Effector CD4-positive, alpha-beta T cell (primary cell): ENCODE results near the gene ANP32A.
"Not testable (repeated sequence)": the region's sequence is repeated elsewhere in the genome, so short reads cannot be mapped to it uniquely, and the experiment has no call there.

Source experiments
- DNase-seq: peaks from one replicate; pipeline ENCODE4 v3.0.0-alpha.2; 2020
- total RNA-seq: gene quantifications from one replicate; lab custom pipeline; 2026; lab: John Stamatoyannopoulos, UW

Gene ANP32A
- 66.2 reads per million, percentile 74 among the genes with 10 or more reads in this experiment for total RNA-seq

GRCh38 chr15:68820295-68821189 lies at the start of gene ANP32A:
Gene ANP32A, minus strand, starts transcription at chr15:68820895. Its CDS starts 144 bp downstream, at chr15:68820751.
- DNase-seq: peak; percentile 95

GRCh38 chr15:68868296-68868695 lies 47.6 kb upstream of the ANP32A start:
- DNase-seq: no peak

- DNase-seq: no peak
These were observed 41.7 kb upstream of the ANP32A start for GRCh38 chr15:68862415-68862814.

DNA sequence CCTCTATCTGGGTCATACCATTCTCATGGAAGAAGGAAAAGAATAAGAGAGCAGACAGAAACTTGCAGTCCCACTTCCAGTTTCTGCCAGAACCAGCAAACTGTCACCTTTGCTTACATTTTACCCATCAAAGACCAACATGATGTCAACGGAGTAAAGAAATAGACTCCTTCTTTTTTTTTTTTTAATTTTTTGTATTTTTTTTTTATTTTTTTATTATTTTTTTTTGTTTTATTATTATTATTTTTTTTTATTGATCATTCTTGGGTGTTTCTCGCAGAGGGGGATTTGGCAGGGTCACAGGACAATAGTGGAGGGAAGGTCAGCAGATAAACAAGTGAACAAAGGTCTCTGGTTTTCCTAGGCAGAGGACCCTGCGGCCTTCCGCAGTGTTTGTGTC lies 38.0 kb upstream of the ANP32A start:
- DNase-seq: not testable (repeated sequence)

- DNase-seq: not testable (repeated sequence)
These were observed 36.7 kb upstream of the ANP32A start for GRCh38 chr15:68857443-68857842.

- DNase-seq: no peak
These were observed 31.8 kb upstream of the ANP32A start for GRCh38 chr15:68852461-68852860.

DNA sequence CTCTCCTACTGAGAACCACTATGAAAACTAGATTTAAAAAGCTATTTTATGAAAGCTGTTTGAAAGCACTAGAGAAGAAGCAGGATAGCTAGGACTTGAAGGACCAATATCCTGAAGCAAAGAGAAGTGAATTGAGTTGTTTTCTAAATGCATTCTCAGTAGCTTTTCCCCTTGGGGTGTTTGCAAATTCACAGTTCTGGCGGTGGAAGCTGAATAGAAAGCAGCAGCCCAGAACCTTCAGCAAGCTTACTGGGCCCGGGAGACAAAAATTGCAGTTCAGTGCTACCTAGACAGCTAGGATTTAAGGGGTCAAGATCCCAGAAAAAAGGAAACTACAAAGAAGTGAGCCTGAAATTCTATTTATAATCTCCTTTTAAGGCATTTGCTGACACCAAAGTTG lies 31.3 kb upstream of the ANP32A start:
- DNase-seq: no peak

GRCh38 chr15:68849497-68849896 lies 28.8 kb upstream of the ANP32A start:
- no peak for DNase-seq

GRCh38 chr15:68846851-68847439 lies 26.2 kb upstream of the ANP32A start:
- no peak for DNase-seq

- DNase-seq: no peak
These were observed 24.3 kb upstream of the ANP32A start for GRCh38 chr15:68844856-68845550.

DNA sequence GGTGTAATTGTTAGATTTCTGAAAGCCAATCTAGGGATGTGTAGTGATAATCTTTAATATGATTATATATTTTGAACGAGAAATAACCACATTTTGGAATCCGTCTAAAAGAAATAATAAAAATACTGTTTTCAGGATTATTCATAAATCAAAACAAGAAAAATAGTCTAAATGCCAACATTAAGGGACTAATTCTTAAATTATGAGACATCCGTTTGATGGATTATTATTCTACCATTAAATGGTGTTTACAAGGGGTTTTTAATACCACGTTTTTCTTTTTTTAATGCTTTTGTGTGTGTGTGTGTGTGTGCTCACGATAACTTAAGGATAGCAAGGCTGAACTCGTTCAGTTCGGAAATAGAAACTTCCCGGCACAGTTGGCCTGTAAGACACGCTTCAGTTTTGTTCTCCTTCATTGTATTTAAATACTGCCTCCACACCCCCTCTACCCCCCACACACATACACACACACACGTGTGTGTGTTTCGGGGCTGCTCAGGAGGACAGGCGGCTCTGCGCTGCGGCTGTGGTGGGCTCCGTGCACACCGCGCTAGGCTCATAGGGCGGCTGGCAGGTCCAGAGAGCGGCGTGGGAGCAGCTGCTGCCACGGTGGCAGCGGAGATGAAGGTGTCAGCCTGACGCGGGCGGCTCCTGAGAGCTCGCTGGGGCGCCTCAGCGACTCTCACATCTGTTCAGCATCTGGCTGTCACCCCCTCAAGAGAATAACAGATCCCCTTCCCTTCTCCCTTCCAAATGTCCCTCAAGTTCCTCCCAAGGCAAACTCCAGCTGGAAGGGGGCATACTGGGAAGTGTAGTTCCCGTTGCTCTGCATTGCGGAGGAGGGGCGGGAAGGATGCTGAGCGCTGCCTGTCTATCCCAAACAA lies 23.0 kb upstream of the ANP32A start:
- DNase-seq: peak; percentile 14

- no peak for DNase-seq
These were observed 22.3 kb upstream of the ANP32A start for GRCh38 chr15:68842958-68843357.

DNA sequence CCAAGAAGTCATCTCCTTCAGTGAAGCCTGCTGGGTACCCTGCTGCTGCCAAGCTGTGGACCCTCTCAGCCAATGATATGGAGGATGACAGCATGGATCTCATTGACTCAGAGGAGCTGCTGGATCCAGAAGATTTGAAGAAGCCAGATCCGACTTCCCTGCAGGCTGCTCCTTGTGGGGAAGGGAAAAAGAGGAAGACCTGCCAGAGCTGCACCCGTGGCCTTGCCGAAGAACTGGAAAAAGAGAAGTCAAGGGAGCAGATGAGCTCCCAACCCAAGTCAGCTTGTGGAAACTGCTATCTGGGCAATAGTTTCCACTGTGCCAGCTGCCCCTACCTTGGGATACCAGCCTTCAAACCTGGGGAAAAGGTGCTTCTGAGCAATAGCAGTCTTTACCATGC lies 13.7 kb upstream of the ANP32A start:
- DNase-seq: no peak

DNA sequence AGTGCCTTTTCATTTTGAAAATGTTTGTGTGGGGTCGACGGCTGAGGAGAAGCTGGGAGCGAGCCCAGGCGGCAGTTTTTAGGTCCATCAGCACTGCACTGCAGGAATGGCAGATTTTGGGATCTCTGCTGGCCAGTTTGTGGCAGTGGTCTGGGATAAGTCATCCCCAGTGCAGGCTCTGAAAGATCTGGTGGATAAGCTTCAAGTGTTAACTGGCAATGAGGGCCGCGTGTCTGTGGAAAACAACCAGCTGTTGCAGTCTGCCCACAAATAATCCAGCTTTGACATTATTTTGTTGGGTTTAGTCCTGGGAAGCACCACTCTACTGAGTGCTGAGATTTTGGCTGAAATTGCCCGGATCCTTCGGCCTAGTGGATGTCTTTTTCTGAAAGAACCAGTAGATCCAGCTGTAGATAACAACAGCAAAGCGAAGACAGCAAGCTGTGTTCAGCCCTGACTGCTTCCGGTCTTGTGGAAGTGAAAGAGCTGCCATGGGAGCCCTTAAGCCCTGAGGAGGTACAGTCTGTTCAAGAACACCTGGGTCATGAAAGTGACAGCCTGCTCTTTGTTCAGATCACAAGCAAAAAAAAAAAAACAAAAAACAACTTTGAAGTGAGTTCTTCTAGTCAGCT lies 13.1 kb upstream of the ANP32A start:
- DNase-seq: no peak

DNA sequence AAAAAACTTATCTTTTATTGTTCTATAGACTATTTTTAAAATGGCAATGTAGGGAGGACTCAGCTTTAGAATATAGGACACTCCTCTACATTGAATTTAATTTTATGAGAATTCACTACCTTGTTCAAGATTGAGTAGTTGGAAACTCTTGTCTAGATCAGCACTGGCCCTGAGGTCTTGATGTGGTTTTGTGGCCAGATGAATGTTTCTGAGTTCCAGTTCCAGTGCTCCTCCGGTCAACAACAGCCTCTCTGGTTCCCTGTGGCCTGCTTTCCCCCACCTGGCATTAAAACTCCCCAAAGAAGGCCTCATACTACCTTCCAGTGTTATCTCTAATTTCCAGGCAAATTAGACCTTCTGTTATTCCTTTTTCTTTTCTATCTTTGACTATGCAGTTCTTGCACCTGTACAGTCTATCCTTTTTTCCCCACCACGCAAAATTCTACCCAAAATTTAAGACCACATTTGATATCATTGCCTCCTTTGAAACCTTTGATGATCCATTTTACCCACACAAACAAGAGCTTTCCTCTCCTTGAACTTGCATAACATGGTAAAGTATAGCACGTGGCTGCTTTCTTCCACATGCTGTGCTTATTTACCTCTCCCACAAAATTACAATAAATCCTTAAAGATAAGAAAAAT lies 9.6 kb upstream of the ANP32A start:
- no peak for DNase-seq

DNA sequence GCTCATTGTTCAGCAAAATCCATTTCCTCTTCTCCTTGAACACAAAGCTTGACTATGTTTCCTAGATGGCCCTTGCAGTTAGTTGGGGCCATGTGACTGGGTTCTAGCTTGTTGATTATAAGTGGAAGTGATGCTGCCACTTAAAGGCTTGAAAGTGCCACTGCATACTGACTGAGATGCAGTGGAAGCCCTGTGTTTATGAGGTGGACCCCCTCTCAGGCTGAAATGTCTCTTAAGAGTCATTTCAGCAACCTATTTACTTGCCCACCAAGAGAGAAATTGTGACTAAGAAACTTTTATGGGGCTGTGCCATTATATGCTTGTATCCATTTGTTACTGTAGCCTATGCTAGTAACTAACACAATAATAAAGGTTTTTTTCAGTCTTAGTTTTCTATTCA lies 8.4 kb upstream of the ANP32A start:
- peak; percentile 15 for DNase-seq

DNA sequence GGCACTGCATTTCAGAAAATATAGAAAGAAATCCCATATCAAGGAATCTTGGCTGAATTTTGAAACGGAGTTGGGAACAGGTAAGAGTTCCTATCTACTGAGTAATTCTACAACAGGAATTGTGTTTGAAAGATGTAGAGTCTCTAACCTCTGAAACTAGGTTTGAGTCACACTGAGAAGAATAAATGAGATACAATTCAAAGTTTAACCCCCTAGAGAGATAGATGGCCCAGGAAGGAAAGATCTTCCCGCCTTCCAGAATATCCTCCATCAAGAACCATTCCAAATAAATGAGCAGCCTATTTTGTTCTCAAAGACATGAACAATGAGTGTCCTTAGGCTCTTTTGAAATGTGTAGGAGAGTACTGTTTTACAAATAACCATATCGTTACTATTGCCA lies 2.9 kb upstream of the ANP32A start:
- no peak for DNase-seq

GRCh38 chr15:68822818-68823217 lies 2.1 kb upstream of the ANP32A start:
- DNase-seq: no peak

- no peak for DNase-seq
These were observed 1.2 kb upstream of the ANP32A start for GRCh38 chr15:68821841-68822381.

- DNase-seq: no peak
These were observed 620 bp upstream of the ANP32A start for GRCh38 chr15:68821190-68821840.
